ENCODE results near the gene SFXN4. TPM values are rescaled to one million over a fixed set of nuclear protein-coding genes. Genes with fewer than 3 reads are reported as not detected.
A peak's percentile ranks its signal among the peaks of the same experiment; 100 is the strongest.

The SFXN4 gene
- total RNA-seq, 1 experiment from 2014 or later = 45.3 TPM

DNA sequence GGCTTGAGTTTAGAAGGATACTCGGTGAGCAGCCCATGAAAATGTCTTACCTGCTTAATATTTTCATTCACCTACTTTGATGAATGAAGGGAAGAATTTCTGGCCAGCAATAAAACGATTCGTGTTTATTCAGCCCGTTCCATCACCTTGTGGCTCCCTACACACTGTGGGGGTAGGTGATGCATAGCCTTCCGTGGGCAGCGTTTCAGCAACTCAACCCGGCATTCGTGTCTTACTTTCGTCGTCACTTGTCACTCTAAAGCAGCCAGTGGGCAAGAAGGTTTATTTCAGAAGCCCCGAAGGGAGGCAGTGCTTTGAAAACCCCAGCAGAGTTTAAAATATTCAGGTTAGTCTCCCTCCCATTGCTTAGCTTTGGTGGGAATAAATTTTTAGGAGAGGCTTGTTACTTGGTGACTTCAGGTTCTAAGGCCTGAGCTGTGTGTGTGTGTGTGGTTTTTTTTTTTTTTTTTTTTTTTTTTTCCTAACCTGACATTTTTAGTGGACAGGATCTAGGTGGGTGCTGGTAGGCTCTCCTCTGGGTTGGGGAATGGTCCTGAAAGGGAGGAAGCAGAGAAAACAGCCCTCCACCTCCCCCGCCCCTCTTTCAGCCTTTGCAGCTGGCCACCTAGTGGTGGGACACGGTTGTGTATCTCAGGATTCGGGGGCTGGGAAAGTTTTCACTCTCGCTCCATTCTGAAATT lies 43.7 kb upstream of the SFXN4 start:
- H3K27me3 Mint-ChIP-seq (ENCODE audit: insufficient read depth, unreplicated experiment) = no peaks in the 10 kb centered on the region
- Histone ChIP-seq H3K4me3 (ENCODE audit: low read depth, low read length) (peak overlapping the region; percentile 13; the same call in 1 of the 2 replicates), H3K27me3 (replicated peaks; ENCODE audit: control insufficient read depth, insufficient read depth, low read length) (no peaks in the 10 kb centered on the region), H3K4me1 (peaks cover 16% of the 10 kb centered on the region), H3K9me3 (no peaks in the 10 kb centered on the region), H3K36me3 (ENCODE audit: control insufficient read depth, insufficient read depth, low read length) (no peaks in the 10 kb centered on the region)
- peak overlapping the region; percentile 81 for H3K4me3 Mint-ChIP-seq (ENCODE audit: unreplicated experiment)
- DNase-seq = peak; percentile 68 to 75
- intact Hi-C loops (cut with micrococcal nuclease; ENCODE audit: unreplicated experiment) = loop anchor here (1.0 to 5.0 kb wide), 2 partner anchors 30 to 108 kb away; no protein-coding TSS in a partner anchor
- H3K36me3 Mint-ChIP-seq (ENCODE audit: insufficient read depth, unreplicated experiment) = peaks cover 5% of the 10 kb centered on the region
- ChIA-PET POLR2A (no interaction called here), CTCF (interaction anchor here (0.6 to 1.8 kb wide), 15 partner anchors 9 to 517 kb away, joined by 3 to 14 read pairs (median 4); no protein-coding TSS in a partner anchor)
- TF ChIP-seq, protein P1, sequence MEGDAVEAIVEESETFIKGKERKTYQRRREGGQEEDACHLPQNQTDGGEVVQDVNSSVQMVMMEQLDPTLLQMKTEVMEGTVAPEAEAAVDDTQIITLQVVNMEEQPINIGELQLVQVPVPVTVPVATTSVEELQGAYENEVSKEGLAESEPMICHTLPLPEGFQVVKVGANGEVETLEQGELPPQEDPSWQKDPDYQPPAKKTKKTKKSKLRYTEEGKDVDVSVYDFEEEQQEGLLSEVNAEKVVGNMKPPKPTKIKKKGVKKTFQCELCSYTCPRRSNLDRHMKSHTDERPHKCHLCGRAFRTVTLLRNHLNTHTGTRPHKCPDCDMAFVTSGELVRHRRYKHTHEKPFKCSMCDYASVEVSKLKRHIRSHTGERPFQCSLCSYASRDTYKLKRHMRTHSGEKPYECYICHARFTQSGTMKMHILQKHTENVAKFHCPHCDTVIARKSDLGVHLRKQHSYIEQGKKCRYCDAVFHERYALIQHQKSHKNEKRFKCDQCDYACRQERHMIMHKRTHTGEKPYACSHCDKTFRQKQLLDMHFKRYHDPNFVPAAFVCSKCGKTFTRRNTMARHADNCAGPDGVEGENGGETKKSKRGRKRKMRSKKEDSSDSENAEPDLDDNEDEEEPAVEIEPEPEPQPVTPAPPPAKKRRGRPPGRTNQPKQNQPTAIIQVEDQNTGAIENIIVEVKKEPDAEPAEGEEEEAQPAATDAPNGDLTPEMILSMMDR (IDR thresholded peaks at IDR 0.05; ENCODE audit: insufficient read depth in 1 of 2, low read depth in 1 of 2, low read length in 1 of 2, severe bottlenecking in 1 of 2, unreplicated experiment in 1 of 2) = peak; percentile 92 to 94
- H3K9me3 Mint-ChIP-seq (ENCODE audit: unreplicated experiment) = no peaks in the 10 kb centered on the region
- no TSS peak for BruUV-seq (replicated peaks)
- no peak overlapping the region for H3K27ac Mint-ChIP-seq (ENCODE audit: unreplicated experiment)
- H3K4me1 Mint-ChIP-seq (ENCODE audit: low read depth, unreplicated experiment) = peaks cover 17% of the 10 kb centered on the region

- Mint-ChIP-seq H3K27me3 (ENCODE audit: insufficient read depth, unreplicated experiment) (no peaks in the 10 kb centered on the region), H3K4me1 (ENCODE audit: low read depth, unreplicated experiment) (peaks cover 17% of the 10 kb centered on the region), H3K4me3 (ENCODE audit: unreplicated experiment) (peak overlapping the region; percentile 81), H3K36me3 (ENCODE audit: insufficient read depth, unreplicated experiment) (peaks cover 5% of the 10 kb centered on the region), H3K9me3 (ENCODE audit: unreplicated experiment) (no peaks in the 10 kb centered on the region), H3K27ac (ENCODE audit: unreplicated experiment) (no peak overlapping the region)
- Histone ChIP-seq H3K4me3 (ENCODE audit: low read depth, low read length) (peak overlapping the region; percentile 75), H3K9me3 (no peaks in the 10 kb centered on the region), H3K36me3 (ENCODE audit: control insufficient read depth, insufficient read depth, low read length) (no peaks in the 10 kb centered on the region), H3K27me3 (replicated peaks; ENCODE audit: control insufficient read depth, insufficient read depth, low read length) (no peaks in the 10 kb centered on the region), H3K4me1 (peaks cover 16% of the 10 kb centered on the region)
- BruUV-seq (replicated peaks) = TSS peak; percentile 26
- no peak for DNase-seq
- ChIA-PET POLR2A (no interaction called here), CTCF (interaction anchor here (0.6 to 1.8 kb wide), 5 partner anchors 10 to 231 kb away, joined by 3 to 14 read pairs (median 4); no protein-coding TSS in a partner anchor)
- intact Hi-C loops (cut with micrococcal nuclease; ENCODE audit: unreplicated experiment) = loop anchor here (5.0 kb wide), 1 partner anchor 109 kb away; no protein-coding TSS in a partner anchor
- TF ChIP-seq, protein P1 (IDR thresholded peaks at IDR 0.05; ENCODE audit: insufficient read depth in 1 of 2, low read depth in 1 of 2, low read length in 1 of 2, severe bottlenecking in 1 of 2, unreplicated experiment in 1 of 2) = no peak
Measured at GRCh38 chr10:119208553-119208940, 43.0 kb upstream of the SFXN4 start.

GRCh38 chr10:119207713-119208552 lies 42.4 kb upstream of the SFXN4 start:
- H3K27ac Mint-ChIP-seq (ENCODE audit: unreplicated experiment) = no peak overlapping the region
- no TSS peak for BruUV-seq (replicated peaks)

More at GRCh38 chr10:119207713-119208552, 42.4 kb upstream of the SFXN4 start:
- Mint-ChIP-seq H3K27me3 (ENCODE audit: insufficient read depth, unreplicated experiment) (no peaks in the 10 kb centered on the region), H3K4me1 (ENCODE audit: low read depth, unreplicated experiment) (peaks cover 17% of the 10 kb centered on the region), H3K36me3 (ENCODE audit: insufficient read depth, unreplicated experiment) (peaks cover 5% of the 10 kb centered on the region), H3K9me3 (ENCODE audit: unreplicated experiment) (no peaks in the 10 kb centered on the region), H3K4me3 (ENCODE audit: unreplicated experiment) (peak overlapping the region; percentile 81)
- peak overlapping the region; percentile 75 for H3K4me3 ChIP-seq (ENCODE audit: low read depth, low read length)
- DNase-seq = peak; percentile 47 to 59
- H3K4me1 ChIP-seq = peaks cover 16% of the 10 kb centered on the region
- H3K36me3 ChIP-seq (ENCODE audit: control insufficient read depth, insufficient read depth, low read length) = no peaks in the 10 kb centered on the region
- ChIA-PET POLR2A (interaction anchor here (0.7 to 1.8 kb wide), 7 partner anchors 14 to 246 kb away, joined by 3 to 11 read pairs (median 5); no protein-coding TSS in a partner anchor), CTCF (interaction anchor here (0.6 to 2.5 kb wide), 16 partner anchors 14 to 421 kb away, joined by 3 to 29 read pairs (median 5); no protein-coding TSS in a partner anchor)
- TF ChIP-seq, protein P1 (IDR thresholded peaks at IDR 0.05; ENCODE audit: insufficient read depth in 1 of 2, low read depth in 1 of 2, low read length in 1 of 2, severe bottlenecking in 1 of 2, unreplicated experiment in 1 of 2) = no peak
- intact Hi-C loops (cut with micrococcal nuclease; ENCODE audit: unreplicated experiment) = loop anchor here (1.0 to 5.0 kb wide), 4 partner anchors 35 to 109 kb away; no protein-coding TSS in a partner anchor
- no peaks in the 10 kb centered on the region for H3K9me3 ChIP-seq
- H3K27me3 ChIP-seq (replicated peaks; ENCODE audit: control insufficient read depth, insufficient read depth, low read length) = no peaks in the 10 kb centered on the region
